ENCODE results near the gene DPH7.
"Not testable (repeated sequence)": the region's sequence is repeated elsewhere in the genome, so short reads cannot be mapped to it uniquely, and the experiment has no call there.

Gene DPH7

DNA sequence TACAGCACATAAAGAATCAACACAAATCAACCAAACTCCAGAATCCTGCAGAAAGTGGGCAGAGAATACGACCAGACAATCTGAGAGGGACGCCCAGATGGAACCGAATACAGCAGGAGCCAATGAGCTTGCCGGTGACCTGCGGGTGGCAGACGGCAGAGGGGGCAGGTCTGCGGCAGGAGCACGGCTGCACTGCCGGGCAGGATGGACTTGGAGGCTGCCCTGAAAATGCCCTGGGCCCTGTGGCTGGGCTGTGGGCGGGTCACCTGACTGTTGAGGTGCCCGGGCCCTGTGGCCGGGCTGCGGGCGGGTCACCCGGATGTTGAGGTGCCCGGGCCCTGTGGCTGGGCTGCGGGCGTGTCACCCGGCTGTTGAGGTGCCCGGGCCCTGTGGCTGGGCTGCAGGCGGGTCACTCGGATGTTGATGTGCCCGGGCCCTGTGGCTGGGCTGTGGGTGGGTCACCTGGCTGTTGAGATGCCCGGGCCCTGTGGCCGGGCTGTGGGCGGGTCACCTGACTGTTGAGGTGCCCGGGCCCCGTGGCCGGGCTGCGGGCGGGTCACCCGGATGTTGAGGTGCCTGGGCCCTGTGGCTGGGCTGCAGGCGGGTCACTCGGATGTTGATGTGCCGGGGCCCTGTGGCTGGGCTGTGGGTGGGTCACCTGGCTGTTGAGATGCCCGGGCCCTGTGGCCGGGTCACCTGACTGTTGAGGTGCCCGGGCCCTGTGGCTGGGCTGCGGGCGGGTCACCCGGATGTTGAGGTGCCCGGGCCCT, 64.7 kb downstream of the DPH7 start:
- H3K4me1 ChIP-seq (ENCODE audit: control insufficient read depth, insufficient read depth, low read length, poor library complexity, severe bottlenecking); DNase-seq; H3K36me3 ChIP-seq (ENCODE audit: control insufficient read depth, insufficient read depth, low read length); H3K4me3 ChIP-seq (ENCODE audit: insufficient read depth, low read depth, low read length, poor library complexity, severe bottlenecking); H3K9me3 ChIP-seq (ENCODE audit: control insufficient read depth, low read length); H3K27ac ChIP-seq (ENCODE audit: insufficient read depth, low read length, poor library complexity, severe bottlenecking); H3K27me3 ChIP-seq (replicated peaks; ENCODE audit: control insufficient read depth, insufficient read depth, low read length, poor library complexity, severe bottlenecking): not testable (repeated sequence)

DNA sequence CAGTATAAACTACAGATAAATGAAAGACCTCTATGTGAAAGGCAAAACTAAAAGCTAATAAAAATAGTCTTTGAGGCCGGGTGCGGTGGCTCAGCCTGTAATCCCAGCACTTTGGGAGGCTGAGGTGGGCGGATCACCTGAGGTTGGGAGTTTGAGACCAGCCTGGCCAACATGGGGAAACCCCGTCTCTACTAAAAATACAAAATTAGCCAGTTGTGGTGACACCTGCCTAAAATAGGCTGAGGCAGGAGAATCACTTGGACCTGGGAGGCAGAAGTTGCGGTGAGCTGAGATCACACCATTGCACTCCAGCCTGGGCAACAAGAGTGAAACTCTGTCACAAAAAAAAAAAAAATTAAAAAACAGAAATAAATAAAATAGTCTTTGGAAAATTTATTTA, 65.6 kb downstream of the DPH7 start:
- not testable (repeated sequence) for H3K27me3 ChIP-seq (replicated peaks; ENCODE audit: control insufficient read depth, insufficient read depth, low read length, poor library complexity, severe bottlenecking); H3K36me3 ChIP-seq (ENCODE audit: control insufficient read depth, insufficient read depth, low read length); H3K4me3 ChIP-seq (ENCODE audit: insufficient read depth, low read depth, low read length, poor library complexity, severe bottlenecking); H3K4me1 ChIP-seq (ENCODE audit: control insufficient read depth, insufficient read depth, low read length, poor library complexity, severe bottlenecking); DNase-seq; H3K27ac ChIP-seq (ENCODE audit: insufficient read depth, low read length, poor library complexity, severe bottlenecking); H3K9me3 ChIP-seq (ENCODE audit: control insufficient read depth, low read length)

GRCh38 chr9:137511758-137512463, 66.8 kb downstream of the DPH7 start:
- H3K36me3 ChIP-seq (ENCODE audit: control insufficient read depth, insufficient read depth, low read length) = no peaks in the 10 kb centered on the region
- H3K27me3 ChIP-seq (replicated peaks; ENCODE audit: control insufficient read depth, insufficient read depth, low read length, poor library complexity, severe bottlenecking) = no peaks in the 10 kb centered on the region
- H3K4me3 ChIP-seq (ENCODE audit: insufficient read depth, low read depth, low read length, poor library complexity, severe bottlenecking) = no peak overlapping the region
- no peak for DNase-seq
- no peak overlapping the region for H3K27ac ChIP-seq (ENCODE audit: insufficient read depth, low read length, poor library complexity, severe bottlenecking)
- no peaks in the 10 kb centered on the region for H3K4me1 ChIP-seq (ENCODE audit: control insufficient read depth, insufficient read depth, low read length, poor library complexity, severe bottlenecking)
- no peaks in the 10 kb centered on the region for H3K9me3 ChIP-seq (ENCODE audit: control insufficient read depth, low read length)

GRCh38 chr9:137511126-137511525, 67.6 kb downstream of the DPH7 start:
- H3K9me3 ChIP-seq (ENCODE audit: control insufficient read depth, low read length); DNase-seq; H3K4me1 ChIP-seq (ENCODE audit: control insufficient read depth, insufficient read depth, low read length, poor library complexity, severe bottlenecking); H3K27ac ChIP-seq (ENCODE audit: insufficient read depth, low read length, poor library complexity, severe bottlenecking); H3K4me3 ChIP-seq (ENCODE audit: insufficient read depth, low read depth, low read length, poor library complexity, severe bottlenecking); H3K36me3 ChIP-seq (ENCODE audit: control insufficient read depth, insufficient read depth, low read length); H3K27me3 ChIP-seq (replicated peaks; ENCODE audit: control insufficient read depth, insufficient read depth, low read length, poor library complexity, severe bottlenecking): not testable (repeated sequence)

- no peaks in the 10 kb centered on the region for H3K27me3 ChIP-seq (replicated peaks; ENCODE audit: control insufficient read depth, insufficient read depth, low read length, poor library complexity, severe bottlenecking)
- no peak overlapping the region for H3K4me3 ChIP-seq (ENCODE audit: insufficient read depth, low read depth, low read length, poor library complexity, severe bottlenecking)
- H3K9me3 ChIP-seq (ENCODE audit: control insufficient read depth, low read length) = no peaks in the 10 kb centered on the region
- no peak overlapping the region for H3K27ac ChIP-seq (ENCODE audit: insufficient read depth, low read length, poor library complexity, severe bottlenecking)
- H3K36me3 ChIP-seq (ENCODE audit: control insufficient read depth, insufficient read depth, low read length) = no peaks in the 10 kb centered on the region
- H3K4me1 ChIP-seq (ENCODE audit: control insufficient read depth, insufficient read depth, low read length, poor library complexity, severe bottlenecking) = no peaks in the 10 kb centered on the region
- no peak for DNase-seq
These were observed 69.5 kb downstream of the DPH7 start for GRCh38 chr9:137509198-137509597.

DNA sequence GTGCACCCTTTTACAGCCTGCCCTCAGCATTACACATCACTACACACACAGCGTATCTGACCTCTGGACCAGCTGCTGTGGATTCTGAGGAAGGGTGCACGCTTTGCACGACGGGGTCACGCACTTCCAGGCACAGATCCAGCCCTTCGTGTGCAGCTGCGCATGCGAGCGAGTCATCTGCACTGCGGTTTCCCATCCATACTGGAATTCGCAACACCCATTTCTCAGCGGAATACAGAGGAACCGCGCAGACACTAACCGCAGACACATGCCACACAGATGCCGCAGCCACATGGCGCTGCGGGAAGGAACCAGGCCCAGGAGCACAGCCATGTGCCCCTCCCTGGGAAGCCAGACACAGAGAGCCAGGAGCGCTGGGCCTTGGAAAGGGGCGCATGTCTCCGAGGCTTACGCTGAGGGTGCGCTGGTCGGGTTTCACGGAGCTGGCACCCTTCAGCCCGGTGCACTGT, 72.0 kb downstream of the DPH7 start:
- H3K4me3 ChIP-seq (ENCODE audit: insufficient read depth, low read depth, low read length, poor library complexity, severe bottlenecking) = no peak overlapping the region
- no peak for DNase-seq
- no peaks in the 10 kb centered on the region for H3K27me3 ChIP-seq (replicated peaks; ENCODE audit: control insufficient read depth, insufficient read depth, low read length, poor library complexity, severe bottlenecking)
- no peaks in the 10 kb centered on the region for H3K4me1 ChIP-seq (ENCODE audit: control insufficient read depth, insufficient read depth, low read length, poor library complexity, severe bottlenecking)
- no peaks in the 10 kb centered on the region for H3K36me3 ChIP-seq (ENCODE audit: control insufficient read depth, insufficient read depth, low read length)
- H3K27ac ChIP-seq (ENCODE audit: insufficient read depth, low read length, poor library complexity, severe bottlenecking) = no peak overlapping the region
- H3K9me3 ChIP-seq (ENCODE audit: control insufficient read depth, low read length) = no peaks in the 10 kb centered on the region

- H3K9me3 ChIP-seq (ENCODE audit: control insufficient read depth, low read length) = no peaks in the 10 kb centered on the region
- no peaks in the 10 kb centered on the region for H3K36me3 ChIP-seq (ENCODE audit: control insufficient read depth, insufficient read depth, low read length)
- DNase-seq = no peak
- no peak overlapping the region for H3K27ac ChIP-seq (ENCODE audit: insufficient read depth, low read length, poor library complexity, severe bottlenecking)
- H3K4me1 ChIP-seq (ENCODE audit: control insufficient read depth, insufficient read depth, low read length, poor library complexity, severe bottlenecking) = no peaks in the 10 kb centered on the region
- H3K27me3 ChIP-seq (replicated peaks; ENCODE audit: control insufficient read depth, insufficient read depth, low read length, poor library complexity, severe bottlenecking) = no peaks in the 10 kb centered on the region
- H3K4me3 ChIP-seq (ENCODE audit: insufficient read depth, low read depth, low read length, poor library complexity, severe bottlenecking) = no peak overlapping the region
These were observed 72.5 kb downstream of the DPH7 start for GRCh38 chr9:137506274-137506673.

DNA sequence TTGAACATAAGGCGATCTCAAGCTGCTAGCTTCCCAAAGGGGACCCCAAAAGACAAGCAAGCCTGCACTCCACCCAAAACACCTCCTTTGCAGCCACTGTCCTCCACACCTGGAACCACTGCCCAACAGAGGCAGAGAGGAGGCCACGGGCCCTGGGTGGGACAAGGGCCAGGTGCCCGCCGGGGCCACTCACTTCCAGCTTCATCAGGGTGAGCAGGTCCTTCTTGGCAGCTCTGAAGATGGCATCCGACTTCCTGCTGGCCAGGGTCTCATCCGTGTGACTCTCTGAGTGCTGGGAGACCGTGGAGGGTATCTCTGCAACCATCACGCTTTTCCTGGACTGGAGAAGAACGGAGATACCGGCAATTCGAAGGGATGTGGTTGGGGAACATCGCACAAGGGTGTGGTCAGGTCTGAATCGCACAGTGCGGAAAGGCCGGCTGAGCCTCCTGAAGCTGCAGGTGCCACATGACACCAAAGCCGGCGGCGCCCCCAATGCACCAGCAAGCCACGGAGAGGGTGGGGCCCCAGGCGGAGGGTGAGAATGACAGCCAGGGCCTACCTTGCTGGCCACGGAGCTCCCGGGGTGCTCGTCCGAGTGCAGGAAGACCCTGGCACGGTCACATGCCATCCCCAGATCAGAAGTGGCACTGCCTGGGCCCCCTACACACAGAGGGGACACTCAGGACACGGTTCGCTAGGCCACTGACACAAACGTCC, 73.1 kb downstream of the DPH7 start:
- DNase-seq = no peak
- H3K4me1 ChIP-seq (ENCODE audit: control insufficient read depth, insufficient read depth, low read length, poor library complexity, severe bottlenecking) = no peaks in the 10 kb centered on the region
- H3K4me3 ChIP-seq (ENCODE audit: insufficient read depth, low read depth, low read length, poor library complexity, severe bottlenecking) = no peak overlapping the region
- no peak overlapping the region for H3K27ac ChIP-seq (ENCODE audit: insufficient read depth, low read length, poor library complexity, severe bottlenecking)
- no peaks in the 10 kb centered on the region for H3K36me3 ChIP-seq (ENCODE audit: control insufficient read depth, insufficient read depth, low read length)
- no peaks in the 10 kb centered on the region for H3K9me3 ChIP-seq (ENCODE audit: control insufficient read depth, low read length)
- no peaks in the 10 kb centered on the region for H3K27me3 ChIP-seq (replicated peaks; ENCODE audit: control insufficient read depth, insufficient read depth, low read length, poor library complexity, severe bottlenecking)
